Measurements from ENCODE around the gene CD200R1.
"Not testable (repeated sequence)": the region's sequence is repeated elsewhere in the genome, so short reads cannot be mapped to it uniquely, and the experiment has no call there.

CD200R1 gene

GRCh38 chr3:112973325-112974177, 1.4 kb downstream of the CD200R1 start:
- no peak for DNase-seq

- DNase-seq: no peak
These were observed 2.7 kb downstream of the CD200R1 start for GRCh38 chr3:112972158-112972557.

GRCh38 chr3:112967828-112968227, 7.1 kb downstream of the CD200R1 start:
- DNase-seq: no peak

DNA sequence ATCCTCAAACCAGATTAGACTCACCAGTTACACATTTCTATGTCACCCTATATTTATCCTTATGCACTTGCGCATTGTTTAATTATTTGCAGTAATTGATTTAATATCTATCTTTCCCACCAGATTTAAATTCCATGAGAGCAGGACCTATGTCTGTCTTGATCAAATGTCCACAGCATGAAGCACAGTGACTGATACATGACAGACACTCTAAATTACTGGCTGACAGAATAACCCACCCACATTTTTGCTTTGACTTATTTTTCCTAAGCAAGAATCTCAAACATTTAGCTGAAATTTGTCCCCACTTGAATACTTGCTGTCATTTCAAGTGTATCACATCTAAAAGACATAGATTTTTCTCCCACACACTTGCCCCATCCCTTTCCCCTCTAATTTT, 7.5 kb downstream of the CD200R1 start:
- DNase-seq: no peak

GRCh38 chr3:112966633-112967032, 8.3 kb downstream of the CD200R1 start:
- no peak for DNase-seq

- no peak for DNase-seq
These were observed 9.2 kb downstream of the CD200R1 start for GRCh38 chr3:112965656-112966055.

- no peak for DNase-seq
These were observed 11.2 kb downstream of the CD200R1 start for GRCh38 chr3:112963683-112964082.

DNA sequence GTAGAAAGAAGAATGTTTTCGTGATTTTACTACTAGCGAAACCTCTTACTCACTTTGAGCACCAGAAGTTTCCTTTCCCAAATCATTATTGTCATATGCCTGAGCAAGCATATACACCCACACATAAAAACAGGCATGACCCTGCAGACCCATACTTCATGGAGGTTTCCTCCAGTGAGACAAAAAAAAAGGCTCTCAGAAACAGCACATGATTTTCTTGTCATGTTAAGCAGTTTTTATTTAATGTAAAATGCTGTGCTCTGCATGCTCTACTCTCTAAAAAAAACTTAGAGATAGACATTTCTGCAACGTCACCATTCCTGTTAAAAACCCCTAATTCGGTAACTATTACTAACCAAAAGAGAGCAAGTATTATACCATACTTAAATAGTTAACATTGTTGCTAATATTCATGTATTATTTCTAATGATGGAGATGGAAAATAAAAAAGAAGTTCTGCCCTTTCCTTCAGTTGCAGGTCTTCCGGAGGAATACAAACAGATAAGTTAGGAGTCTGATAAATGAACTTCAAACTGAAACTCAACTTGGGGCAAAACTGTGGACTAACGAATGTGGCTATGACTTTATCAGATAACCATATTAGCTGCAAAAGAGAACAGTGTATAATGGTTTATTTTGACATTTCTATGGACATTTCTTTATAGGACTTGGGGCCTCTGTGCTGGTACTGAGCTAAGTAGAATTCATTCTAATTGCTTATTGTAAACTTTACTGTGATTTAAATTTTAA, 15.9 kb downstream of the CD200R1 start:
- DNase-seq: no peak

- DNase-seq: no peak
These were observed 18.6 kb downstream of the CD200R1 start for GRCh38 chr3:112956351-112956750.

DNA sequence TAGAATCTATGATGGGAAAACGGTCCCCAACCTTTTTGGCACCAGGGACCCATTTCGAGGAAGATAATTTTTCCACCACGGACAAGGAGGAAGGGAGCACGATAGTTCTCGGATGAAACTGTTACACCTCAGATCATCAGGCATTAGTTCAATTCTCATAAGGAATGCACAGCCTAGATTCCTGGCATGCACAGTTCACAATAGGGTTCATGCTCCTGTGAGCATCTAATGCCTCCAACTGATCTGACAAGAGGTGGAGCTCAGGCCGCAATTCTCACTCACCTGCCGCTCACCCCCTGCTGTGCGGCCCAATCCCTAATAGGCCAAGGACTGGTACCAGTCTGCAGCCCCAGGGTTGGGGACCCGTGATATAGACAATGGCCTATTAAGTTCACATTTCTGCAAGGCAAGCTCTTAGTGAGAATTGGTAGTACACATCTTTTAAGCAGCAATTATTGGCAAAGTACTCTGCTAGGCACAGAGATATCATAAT, 26.5 kb downstream of the CD200R1 start:
- no peak for DNase-seq

- no peak for DNase-seq
These were observed 43.0 kb downstream of the CD200R1 start for GRCh38 chr3:112931736-112932521.

- no peak for DNase-seq
These were observed 44.1 kb downstream of the CD200R1 start for GRCh38 chr3:112930771-112931170.

- DNase-seq: no peak
These were observed 48.9 kb downstream of the CD200R1 start for GRCh38 chr3:112925969-112926368.

DNA sequence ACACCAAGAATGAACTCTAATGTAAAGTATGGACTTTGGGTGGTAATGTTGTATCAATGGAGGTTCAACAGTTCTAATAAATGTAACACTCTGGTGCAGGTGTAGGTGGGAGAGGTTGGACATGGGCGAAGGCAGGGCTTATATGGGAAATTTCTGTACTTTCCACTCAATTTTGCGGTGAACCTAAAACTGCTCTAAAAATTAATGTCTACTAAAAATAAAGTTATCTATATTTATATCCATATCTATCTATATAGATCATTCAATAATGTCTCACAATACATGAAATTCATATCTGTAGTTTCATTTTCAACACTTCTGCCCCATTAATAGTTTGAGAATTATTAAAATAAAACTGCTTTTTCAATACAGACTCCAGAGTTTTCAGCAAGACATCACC, 49.3 kb downstream of the CD200R1 start:
- DNase-seq: no peak

GRCh38 chr3:112919541-112919940, 55.4 kb downstream of the CD200R1 start:
- DNase-seq: not testable (repeated sequence)

DNA sequence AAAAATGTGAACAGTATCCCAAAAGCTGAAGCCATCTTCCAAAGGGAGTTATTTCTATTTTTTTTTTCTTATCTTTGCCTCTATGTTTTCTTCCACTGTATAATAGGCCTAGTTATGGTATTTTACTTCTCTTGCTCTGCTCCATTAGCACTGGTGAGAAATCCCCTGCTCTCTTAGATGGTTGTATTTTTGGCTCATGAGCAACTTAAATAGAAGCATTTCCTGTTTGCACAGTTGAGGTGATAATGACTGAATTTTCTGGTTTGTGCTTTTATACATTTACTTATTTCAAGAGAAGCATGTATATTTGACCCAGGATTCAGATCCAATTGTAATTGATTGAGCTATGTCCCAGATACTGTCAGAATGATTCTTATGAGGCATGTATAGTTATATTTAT, 66.7 kb downstream of the CD200R1 start:
- no peak for DNase-seq

DNA sequence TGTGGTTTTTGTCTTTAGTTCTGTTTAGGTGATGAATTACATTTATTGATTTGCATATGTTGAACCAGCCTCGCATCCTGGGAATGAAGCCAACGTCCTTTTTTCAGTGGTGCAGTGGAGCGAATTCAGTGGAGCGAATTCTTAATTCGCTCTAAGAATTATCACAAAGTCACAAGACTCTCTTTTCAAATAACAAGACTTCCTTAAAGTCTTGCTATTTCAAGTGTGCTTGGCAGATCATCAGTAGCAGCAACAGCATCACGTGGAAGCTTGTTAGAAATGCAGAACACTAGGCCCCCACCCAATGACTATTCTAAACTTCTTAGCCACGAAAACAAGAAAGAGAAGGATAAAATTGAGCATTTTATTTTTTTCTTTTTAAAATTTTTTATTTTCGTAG, 70.1 kb downstream of the CD200R1 start:
- DNase-seq: no peak

GRCh38 chr3:112900113-112900512, 74.8 kb downstream of the CD200R1 start:
- DNase-seq: no peak

- no peak for DNase-seq
These were observed 77.1 kb downstream of the CD200R1 start for GRCh38 chr3:112897791-112898190.

DNA sequence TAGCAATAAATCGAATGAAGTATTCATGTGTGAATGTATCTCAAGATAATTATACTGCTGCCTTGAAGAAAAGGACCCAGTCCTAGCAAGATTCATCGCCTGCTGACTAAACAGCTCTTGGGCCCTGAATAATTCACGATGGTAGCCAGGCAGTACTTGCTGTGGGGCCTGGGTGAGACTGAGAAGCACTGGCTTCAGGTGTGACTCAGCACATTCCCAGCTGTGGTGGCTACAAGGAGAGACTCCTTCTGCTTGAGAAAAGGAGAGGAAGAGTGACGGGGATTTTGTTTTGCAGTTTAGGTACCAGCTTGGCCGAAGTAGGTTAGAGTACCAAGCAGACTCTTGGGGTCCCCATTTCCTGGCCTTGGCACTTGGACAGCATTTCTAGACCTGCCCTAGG, 80.6 kb downstream of the CD200R1 start:
- DNase-seq: no peak

- no peak for DNase-seq
These were observed 85.5 kb downstream of the CD200R1 start for GRCh38 chr3:112889357-112889756.

DNA sequence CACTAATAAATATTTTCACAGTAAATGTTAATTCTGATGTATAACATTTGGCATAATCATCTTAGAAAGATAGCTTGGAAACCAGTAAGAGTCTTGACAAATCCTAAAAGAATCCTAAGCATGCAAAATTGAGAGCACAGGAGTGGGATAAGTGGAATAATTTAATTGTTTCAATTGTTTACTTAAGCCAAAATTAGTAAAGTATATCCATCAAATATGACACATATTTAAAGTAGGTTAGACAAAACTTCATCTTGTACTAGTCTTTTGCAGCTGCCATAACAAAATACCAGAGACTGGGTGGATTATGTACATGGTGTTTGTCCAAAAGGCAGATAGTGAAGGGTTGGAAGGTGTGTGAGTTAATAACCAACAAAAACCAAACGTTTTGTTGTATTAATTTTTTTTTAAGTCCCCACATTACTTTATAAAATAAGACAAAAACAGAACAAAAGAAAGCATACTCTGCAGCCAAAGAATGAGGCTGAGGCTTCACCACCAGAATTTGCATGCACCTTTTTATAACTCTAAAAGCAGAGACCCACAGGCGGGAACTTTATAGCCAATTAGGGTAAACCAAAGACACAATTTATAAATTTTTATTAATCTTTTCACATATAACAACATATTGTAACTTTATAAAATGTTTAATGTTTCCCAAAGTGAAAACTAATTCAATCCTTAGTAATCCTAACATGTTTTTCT, 86.4 kb downstream of the CD200R1 start:
- no peak for DNase-seq

Measured in NCI-H748 treated with DMSO at 0.1 percent for 48 hours (cell line).